ENCODE measurements around the gene STRN3.

DNA sequence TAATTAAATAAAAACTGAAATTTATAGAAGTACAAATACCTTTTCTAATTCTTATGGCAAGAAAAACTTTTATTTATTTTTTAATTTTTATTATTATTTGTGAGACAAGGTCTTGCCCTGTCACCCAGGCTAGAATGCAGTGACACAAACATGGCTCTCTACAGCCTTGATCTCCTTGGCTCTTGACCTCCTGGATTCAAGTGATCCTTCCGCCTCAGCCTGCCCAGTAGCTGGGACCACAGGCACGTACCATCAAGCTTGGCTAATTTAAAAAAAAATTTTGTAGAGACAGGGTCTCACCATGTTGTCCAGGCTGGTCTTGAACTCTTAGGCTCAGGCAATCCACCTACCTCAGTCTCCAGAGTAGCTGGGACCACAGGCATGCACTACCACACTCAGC, 104.4 kb downstream of the STRN3 start:
- TF ChIP-seq POLR2A (IDR thresholded peaks at IDR 0.05): no peak
- TF ChIP-seq, protein P1, sequence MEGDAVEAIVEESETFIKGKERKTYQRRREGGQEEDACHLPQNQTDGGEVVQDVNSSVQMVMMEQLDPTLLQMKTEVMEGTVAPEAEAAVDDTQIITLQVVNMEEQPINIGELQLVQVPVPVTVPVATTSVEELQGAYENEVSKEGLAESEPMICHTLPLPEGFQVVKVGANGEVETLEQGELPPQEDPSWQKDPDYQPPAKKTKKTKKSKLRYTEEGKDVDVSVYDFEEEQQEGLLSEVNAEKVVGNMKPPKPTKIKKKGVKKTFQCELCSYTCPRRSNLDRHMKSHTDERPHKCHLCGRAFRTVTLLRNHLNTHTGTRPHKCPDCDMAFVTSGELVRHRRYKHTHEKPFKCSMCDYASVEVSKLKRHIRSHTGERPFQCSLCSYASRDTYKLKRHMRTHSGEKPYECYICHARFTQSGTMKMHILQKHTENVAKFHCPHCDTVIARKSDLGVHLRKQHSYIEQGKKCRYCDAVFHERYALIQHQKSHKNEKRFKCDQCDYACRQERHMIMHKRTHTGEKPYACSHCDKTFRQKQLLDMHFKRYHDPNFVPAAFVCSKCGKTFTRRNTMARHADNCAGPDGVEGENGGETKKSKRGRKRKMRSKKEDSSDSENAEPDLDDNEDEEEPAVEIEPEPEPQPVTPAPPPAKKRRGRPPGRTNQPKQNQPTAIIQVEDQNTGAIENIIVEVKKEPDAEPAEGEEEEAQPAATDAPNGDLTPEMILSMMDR (IDR thresholded peaks at IDR 0.05): no peak
- no peak for TF ChIP-seq EP300 (IDR thresholded peaks at IDR 0.05)
